ENCODE data around the gene GSTO2. TPM values are rescaled to one million over a fixed set of nuclear protein-coding genes. Genes with fewer than 3 reads are reported as not detected.

The GSTO2 gene
- total RNA-seq, 2 experiments from 2014 or later, result 0.77 to 1.2 TPM

- H3K36me3 Mint-ChIP-seq (ENCODE audit: low read depth), result peaks cover 4% of the 10 kb centered on the region
- peaks cover 45% of the 10 kb centered on the region for H3K27me3 Mint-ChIP-seq
- peak overlapping the region; percentile 85 for H3K4me3 Mint-ChIP-seq
- no peak overlapping the region for H3K4me3 ChIP-seq (ENCODE audit: low read length)
- TF ChIP-seq, protein P1, sequence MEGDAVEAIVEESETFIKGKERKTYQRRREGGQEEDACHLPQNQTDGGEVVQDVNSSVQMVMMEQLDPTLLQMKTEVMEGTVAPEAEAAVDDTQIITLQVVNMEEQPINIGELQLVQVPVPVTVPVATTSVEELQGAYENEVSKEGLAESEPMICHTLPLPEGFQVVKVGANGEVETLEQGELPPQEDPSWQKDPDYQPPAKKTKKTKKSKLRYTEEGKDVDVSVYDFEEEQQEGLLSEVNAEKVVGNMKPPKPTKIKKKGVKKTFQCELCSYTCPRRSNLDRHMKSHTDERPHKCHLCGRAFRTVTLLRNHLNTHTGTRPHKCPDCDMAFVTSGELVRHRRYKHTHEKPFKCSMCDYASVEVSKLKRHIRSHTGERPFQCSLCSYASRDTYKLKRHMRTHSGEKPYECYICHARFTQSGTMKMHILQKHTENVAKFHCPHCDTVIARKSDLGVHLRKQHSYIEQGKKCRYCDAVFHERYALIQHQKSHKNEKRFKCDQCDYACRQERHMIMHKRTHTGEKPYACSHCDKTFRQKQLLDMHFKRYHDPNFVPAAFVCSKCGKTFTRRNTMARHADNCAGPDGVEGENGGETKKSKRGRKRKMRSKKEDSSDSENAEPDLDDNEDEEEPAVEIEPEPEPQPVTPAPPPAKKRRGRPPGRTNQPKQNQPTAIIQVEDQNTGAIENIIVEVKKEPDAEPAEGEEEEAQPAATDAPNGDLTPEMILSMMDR (IDR thresholded peaks at IDR 0.05), result no peak
- H3K27ac ChIP-seq (ENCODE audit: low read depth in 1 of 2, low read length in 2 of 2), result no peak overlapping the region
- H3K4me1 Mint-ChIP-seq (ENCODE audit: low read depth), result peaks cover 14% of the 10 kb centered on the region
- DNase-seq (no peak), ATAC-seq (ENCODE audit: poor library complexity) (no peak)
- peaks cover 13% of the 10 kb centered on the region for H3K4me1 ChIP-seq (ENCODE audit: insufficient read depth, low read length)
- H3K27ac Mint-ChIP-seq, result no peak overlapping the region
- CTCF ChIA-PET, result no interaction called here
- no peaks in the 10 kb centered on the region for H3K36me3 ChIP-seq (ENCODE audit: insufficient read depth, low read length)
- intact Hi-C loops (cut with DNase I, micrococcal nuclease), result loop anchor here (2.0 to 5.0 kb wide), 5 partner anchors 23 to 113 kb away; partner anchors contain the start of genes ITPRIP (in 1 of the 2) and SFR1 (in 1 of the 2)
- peaks cover 0 to 9% of the 10 kb centered on the region in 2 experiments for H3K9me3 ChIP-seq (ENCODE audit: control insufficient read depth in 1 of 2, insufficient read depth in 1 of 2, low read length in 2 of 2)
- peaks cover 6 to 9% of the 10 kb centered on the region in 2 experiments for H3K27me3 ChIP-seq (ENCODE audit: control insufficient read depth in 1 of 2, insufficient read depth in 2 of 2, low read length in 2 of 2)
- POLR2A ChIA-PET, result interaction anchor here (2.1 kb wide), 1 partner anchor 21 kb away, joined by 11 read pairs; the partner anchor contains the start of gene GSTO1
- H3K9me3 Mint-ChIP-seq, result peaks cover 5% of the 10 kb centered on the region
These were observed 35.2 kb upstream of the GSTO2 start for GRCh38 chr10:104233817-104234216.

DNA sequence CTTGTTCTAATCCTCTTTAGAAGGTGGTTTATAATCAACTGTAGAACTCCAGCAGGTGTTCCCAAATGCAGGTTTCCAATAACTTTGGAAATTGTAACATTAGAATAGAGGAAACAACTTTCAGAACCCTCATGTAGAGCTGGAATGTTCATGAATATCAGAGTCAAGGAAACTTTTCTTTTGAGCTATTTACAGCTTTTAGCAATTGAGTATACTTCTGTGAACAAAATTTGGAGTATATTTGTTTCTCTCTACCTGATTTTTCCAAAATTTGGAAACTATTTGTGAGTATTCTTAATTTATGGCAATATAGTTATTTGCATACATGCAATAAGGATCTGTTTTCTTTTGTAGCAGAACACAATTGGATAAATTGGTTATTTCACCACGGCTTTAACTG is 34.0 kb upstream of the GSTO2 start:
- ChIA-PET CTCF (interaction anchor here (0.9 kb wide), 1 partner anchor 12 kb away, joined by 3 read pairs; no protein-coding TSS in a partner anchor), POLR2A (no interaction called here)
- peaks cover 5% of the 10 kb centered on the region for H3K9me3 Mint-ChIP-seq
- TF ChIP-seq, protein P1 (IDR thresholded peaks at IDR 0.05), result no peak
- H3K27ac Mint-ChIP-seq, result no peak overlapping the region
- Histone ChIP-seq H3K4me1 (ENCODE audit: insufficient read depth, low read length) (peaks cover 13% of the 10 kb centered on the region), H3K36me3 (ENCODE audit: insufficient read depth, low read length) (no peaks in the 10 kb centered on the region), H3K4me3 (ENCODE audit: low read length) (no peak overlapping the region), H3K27me3 (ENCODE audit: control insufficient read depth in 1 of 2, insufficient read depth in 2 of 2, low read length in 2 of 2) (peaks cover 6 to 9% of the 10 kb centered on the region in 2 experiments), H3K9me3 (ENCODE audit: control insufficient read depth in 1 of 2, insufficient read depth in 1 of 2, low read length in 2 of 2) (peaks cover 0 to 9% of the 10 kb centered on the region in 2 experiments), H3K27ac (ENCODE audit: low read depth in 1 of 2, low read length in 2 of 2) (no peak overlapping the region)
- peaks cover 14% of the 10 kb centered on the region for H3K4me1 Mint-ChIP-seq (ENCODE audit: low read depth)
- peaks cover 53% of the 10 kb centered on the region for H3K27me3 Mint-ChIP-seq
- no peak overlapping the region for H3K4me3 Mint-ChIP-seq
- intact Hi-C loops (cut with DNase I, micrococcal nuclease), result loop anchor here in 1 of 2 experiments (5.0 kb wide), 2 partner anchors 102 to 113 kb away; partner anchors contain the start of genes ITPRIP and SFR1
- no peak for ATAC-seq (ENCODE audit: poor library complexity)
- H3K36me3 Mint-ChIP-seq (ENCODE audit: low read depth), result peaks cover 4% of the 10 kb centered on the region
- no peak for DNase-seq

GRCh38 chr10:104235801-104236200 is 33.2 kb upstream of the GSTO2 start:
- TF ChIP-seq, protein P1 (IDR thresholded peaks at IDR 0.05), result no peak
- Mint-ChIP-seq H3K27me3 (peaks cover 61% of the 10 kb centered on the region), H3K27ac (no peak overlapping the region), H3K4me1 (ENCODE audit: low read depth) (peaks cover 14% of the 10 kb centered on the region), H3K9me3 (peaks cover 5% of the 10 kb centered on the region), H3K36me3 (ENCODE audit: low read depth) (peaks cover 4% of the 10 kb centered on the region), H3K4me3 (peak overlapping the region; percentile 27)
- Histone ChIP-seq H3K9me3 (ENCODE audit: control insufficient read depth in 1 of 2, insufficient read depth in 1 of 2, low read length in 2 of 2) (peaks cover 0 to 9% of the 10 kb centered on the region in 2 experiments), H3K36me3 (ENCODE audit: insufficient read depth, low read length) (no peaks in the 10 kb centered on the region), H3K4me1 (ENCODE audit: insufficient read depth, low read length) (peaks cover 13% of the 10 kb centered on the region), H3K4me3 (ENCODE audit: low read length) (no peak overlapping the region), H3K27ac (ENCODE audit: low read depth in 1 of 2, low read length in 2 of 2) (no peak overlapping the region), H3K27me3 (ENCODE audit: control insufficient read depth in 1 of 2, insufficient read depth in 2 of 2, low read length in 2 of 2) (peaks cover 5 to 6% of the 10 kb centered on the region in 2 experiments)
- intact Hi-C loops (cut with DNase I, micrococcal nuclease), result no loop called here
- ATAC-seq (ENCODE audit: poor library complexity) (no peak), DNase-seq (no peak)
- ChIA-PET CTCF (interaction anchor here (0.9 kb wide), 1 partner anchor 12 kb away, joined by 3 read pairs; no protein-coding TSS in a partner anchor), POLR2A (no interaction called here)

Measured in CD4-positive, alpha-beta T cell (primary cell).